Measurements from ENCODE around the gene CLPTM1L.
"Not testable (repeated sequence)": the region's sequence is repeated elsewhere in the genome, so short reads cannot be mapped to it uniquely, and the experiment has no call there.

The CLPTM1L gene

DNA sequence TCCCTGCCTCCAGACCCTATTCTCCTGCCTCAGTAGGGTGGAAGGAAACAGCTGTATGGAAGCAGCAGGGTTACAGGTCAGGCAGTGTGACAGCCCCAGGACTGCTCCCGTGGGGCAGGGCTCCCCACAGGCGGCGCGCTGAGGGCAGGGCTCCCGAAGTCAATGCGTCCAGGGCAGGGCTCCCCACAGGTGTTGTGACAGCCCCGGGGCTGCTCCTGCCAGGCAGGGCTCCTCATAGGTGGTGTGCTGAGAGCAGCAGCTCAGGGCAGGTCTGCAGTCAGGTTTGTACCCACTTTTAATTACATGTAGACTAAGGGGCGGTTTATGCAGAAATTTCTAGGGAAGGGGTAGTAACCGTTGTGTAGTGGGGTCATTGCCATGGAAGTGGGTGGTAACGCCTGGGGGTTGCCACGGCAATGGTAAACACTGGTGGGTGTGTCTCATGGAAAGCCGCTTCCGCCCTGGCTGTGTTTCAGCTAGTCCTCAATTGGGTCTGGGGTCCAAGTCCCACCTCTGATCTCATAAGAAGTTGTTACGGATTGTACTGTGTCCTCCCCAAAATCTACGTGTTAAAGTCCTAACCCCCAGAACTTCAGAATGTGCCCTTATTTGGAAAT, 33.4 kb downstream of the CLPTM1L start:
- DNase-seq, result no peak

GRCh38 chr5:1310118-1310517, 34.8 kb downstream of the CLPTM1L start:
- DNase-seq, result no peak

- no peak for DNase-seq
These were observed 40.9 kb downstream of the CLPTM1L start for GRCh38 chr5:1304033-1304432.

DNA sequence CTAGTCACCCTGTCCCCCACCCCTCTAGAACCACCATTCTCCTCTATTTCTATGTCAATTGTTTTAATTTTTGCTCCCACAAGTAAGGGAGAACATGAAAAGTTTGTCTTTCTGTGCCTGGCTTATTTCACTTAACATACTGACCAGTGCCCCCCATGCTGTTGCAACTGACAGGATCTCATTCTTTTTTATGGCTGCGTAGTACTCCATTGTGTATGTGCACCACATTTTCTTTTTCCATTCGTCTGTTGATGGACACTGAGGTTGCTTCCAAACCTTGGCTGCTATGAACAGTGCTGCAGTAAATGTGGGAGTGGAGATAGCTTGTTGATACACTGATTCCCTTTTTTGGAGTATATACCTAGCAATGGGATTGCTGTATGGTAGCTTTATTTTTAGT, 42.6 kb downstream of the CLPTM1L start:
- DNase-seq, result no peak

- DNase-seq, result no peak
These were observed 44.3 kb downstream of the CLPTM1L start for GRCh38 chr5:1300581-1301083.

DNA sequence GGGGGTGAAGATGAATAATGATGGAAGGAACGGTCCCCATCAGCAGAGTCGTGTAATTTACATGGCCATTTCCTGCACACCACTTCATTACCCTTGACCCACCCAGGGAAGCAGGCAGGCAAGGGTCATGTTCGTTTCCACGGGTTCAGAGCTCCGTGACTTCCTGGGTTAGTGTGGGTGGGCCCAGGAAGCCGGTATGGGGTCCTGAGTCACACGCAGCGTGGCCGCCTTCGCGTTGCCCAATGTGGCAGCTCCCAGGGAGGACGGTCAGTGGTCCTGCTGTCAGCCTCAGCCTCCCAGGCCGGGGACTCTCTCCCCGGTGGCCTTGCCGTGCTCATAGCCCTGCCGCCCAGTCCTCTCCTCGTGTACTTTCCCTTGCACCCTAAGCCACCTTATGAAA, 44.9 kb downstream of the CLPTM1L start:
- no peak for DNase-seq

DNA sequence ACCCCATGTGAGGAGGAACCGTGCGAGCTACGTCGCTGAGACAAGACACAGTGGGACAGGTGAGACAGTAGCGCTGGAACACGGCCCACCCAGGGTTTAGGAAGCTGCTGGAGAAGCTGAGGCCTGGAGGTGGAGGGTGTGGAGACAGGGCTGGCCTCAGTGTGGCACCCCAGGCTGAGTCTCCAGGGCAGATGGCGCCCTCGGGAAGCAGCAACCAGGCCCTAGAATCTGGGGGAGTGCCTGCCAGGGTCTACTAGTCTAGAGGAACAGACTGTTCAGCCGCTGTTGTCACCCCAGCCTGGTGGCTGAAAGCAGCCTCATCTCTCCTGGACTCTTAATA, 45.4 kb downstream of the CLPTM1L start:
- no peak for DNase-seq

DNA sequence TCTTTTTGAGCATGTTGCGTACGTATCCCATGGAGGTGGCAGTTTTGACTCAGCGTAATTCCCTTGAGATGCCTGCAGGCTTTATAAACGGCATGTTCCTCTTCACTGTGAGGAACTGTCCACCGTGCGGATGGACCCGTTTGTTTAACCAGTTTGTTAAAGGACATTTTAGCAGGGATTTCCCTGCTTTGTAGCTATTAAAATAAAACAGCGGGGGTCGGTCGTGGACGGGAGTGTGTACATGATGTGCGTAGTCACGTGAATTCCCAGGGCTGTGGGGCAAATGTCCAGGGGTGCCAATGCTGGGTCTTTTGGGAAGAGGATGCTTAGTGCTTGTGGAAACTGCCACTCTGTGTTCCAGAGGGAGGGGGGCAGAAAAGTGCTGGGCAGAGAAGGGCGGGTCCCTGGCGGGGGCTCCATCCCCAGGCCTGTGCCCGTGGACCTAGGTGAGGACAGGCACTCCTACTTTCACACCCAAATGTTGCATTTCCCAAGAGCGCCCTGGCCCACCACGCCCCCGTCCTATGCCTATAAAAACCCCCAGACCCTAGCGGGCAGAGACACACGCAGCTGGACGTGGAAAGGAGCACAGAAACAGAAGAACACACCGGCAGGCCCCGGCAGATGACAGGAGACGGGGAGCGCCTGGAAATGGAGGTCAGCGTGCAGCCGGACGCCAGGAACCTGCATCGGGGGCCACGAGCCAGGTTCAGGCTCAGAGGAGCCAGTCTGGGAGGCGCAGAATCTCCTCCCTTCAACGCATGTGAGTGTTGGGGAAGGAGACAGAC, 46.0 kb downstream of the CLPTM1L start:
- no peak for DNase-seq

- no peak for DNase-seq
These were observed 46.8 kb downstream of the CLPTM1L start for GRCh38 chr5:1298067-1298551.

DNA sequence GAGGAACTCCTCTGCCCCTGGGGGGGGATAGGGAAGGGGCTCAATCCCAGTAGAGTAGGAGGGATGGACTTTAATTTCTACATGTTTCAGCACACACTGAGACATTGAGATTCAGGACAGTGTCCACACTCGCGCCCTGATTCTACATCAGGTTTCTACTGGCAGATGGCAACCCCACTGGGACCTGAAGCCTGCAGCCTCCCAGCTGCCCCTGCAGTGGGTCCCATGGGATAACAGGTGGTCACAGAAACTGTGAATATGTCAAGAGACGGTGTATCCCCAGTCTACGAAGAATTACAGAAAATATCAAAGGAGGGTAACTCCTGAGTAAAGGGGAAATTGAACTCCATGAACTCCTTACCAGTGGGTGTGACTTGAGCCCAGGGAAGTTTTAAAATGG, 47.7 kb downstream of the CLPTM1L start:
- no peak for DNase-seq

DNA sequence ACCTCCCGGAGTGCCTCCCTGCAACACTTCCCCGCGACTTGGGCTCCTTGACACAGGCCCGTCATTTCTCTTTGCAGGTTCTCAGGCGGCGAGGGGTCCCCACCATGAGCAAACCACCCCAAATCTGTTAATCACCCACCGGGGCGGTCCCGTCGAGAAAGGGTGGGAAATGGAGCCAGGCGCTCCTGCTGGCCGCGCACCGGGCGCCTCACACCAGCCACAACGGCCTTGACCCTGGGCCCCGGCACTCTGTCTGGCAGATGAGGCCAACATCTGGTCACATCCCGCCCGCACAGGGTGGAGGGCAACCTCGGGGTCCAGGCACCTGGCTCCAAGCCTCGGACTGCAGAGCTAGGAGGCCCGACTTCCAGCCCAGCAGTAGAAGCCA, 49.3 kb downstream of the CLPTM1L start:
- DNase-seq, result no peak

- peak; percentile 48 to 77 (median 57) for DNase-seq
These were observed 49.9 kb downstream of the CLPTM1L start, which contains the start of gene TERT for GRCh38 chr5:1294835-1295649. TERT (minus strand) TSS chr5:1295068; CDS start chr5:1294989, 79 bp downstream.

DNA sequence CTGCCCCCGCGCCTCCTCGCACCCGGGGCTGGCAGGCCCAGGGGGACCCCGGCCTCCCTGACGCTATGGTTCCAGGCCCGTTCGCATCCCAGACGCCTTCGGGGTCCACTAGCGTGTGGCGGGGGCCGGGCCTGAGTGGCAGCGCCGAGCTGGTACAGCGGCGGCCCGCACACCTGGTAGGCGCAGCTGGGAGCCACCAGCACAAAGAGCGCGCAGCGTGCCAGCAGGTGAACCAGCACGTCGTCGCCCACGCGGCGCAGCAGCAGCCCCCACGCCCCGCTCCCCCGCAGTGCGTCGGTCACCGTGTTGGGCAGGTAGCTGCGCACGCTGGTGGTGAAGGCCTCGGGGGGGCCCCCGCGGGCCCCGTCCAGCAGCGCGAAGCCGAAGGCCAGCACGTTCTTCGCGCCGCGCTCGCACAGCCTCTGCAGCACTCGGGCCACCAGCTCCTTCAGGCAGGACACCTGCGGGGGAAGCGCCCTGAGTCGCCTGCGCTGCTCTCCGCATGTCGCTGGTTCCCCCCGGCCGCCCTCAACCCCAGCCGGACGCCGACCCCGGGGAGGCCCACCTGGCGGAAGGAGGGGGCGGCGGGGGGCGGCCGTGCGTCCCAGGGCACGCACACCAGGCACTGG, 50.6 kb downstream of the CLPTM1L start:
- no peak for DNase-seq

GRCh38 chr5:1293416-1294205, 51.3 kb downstream of the CLPTM1L start:
- no peak for DNase-seq

GRCh38 chr5:1292846-1293415, 52.0 kb downstream of the CLPTM1L start:
- DNase-seq, result no peak

- DNase-seq, result no peak
These were observed 52.8 kb downstream of the CLPTM1L start for GRCh38 chr5:1292139-1292538.

DNA sequence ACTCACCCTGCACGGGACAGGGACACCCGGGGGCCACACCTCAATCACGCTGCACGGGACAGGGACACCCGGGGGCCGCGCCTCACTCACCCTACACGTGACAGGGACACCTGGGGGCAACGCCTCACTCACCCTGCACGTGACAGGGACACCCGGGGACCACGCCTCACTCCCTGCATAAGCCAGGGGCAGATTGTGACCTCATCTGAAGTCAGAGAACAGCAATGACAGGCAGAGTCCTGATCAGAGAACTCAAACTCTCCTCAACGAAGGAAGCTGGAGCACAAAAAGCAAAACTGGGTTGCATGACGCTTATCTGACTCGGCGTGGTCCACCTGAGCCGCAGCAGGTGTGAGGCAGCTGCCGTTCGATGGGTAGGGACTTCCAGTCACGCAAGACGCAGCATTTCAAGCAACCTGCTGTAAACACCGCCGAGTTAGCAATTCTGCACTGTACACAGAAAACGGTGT, 53.3 kb downstream of the CLPTM1L start:
- no peak for DNase-seq

DNA sequence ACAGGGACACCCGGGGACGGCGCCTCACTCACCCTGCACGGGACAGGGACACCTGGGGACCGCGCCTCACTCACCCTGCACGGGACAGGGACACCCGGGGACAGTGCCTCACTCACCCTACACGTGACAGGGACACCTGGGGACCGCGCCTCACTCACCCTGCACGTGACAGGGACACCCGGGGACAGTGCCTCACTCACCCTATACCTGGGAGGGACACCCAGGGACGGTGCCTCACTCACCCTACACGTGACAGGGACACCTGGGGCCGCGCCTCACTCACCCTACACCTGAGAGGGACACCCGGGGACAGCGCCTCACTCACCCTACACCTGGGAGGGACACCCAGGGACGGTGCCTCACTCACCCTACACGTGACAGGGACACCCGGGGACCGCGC, 53.9 kb downstream of the CLPTM1L start:
- DNase-seq, result not testable (repeated sequence)

- DNase-seq, result not testable (repeated sequence)
These were observed 55.3 kb downstream of the CLPTM1L start for GRCh38 chr5:1289559-1289958.

DNA sequence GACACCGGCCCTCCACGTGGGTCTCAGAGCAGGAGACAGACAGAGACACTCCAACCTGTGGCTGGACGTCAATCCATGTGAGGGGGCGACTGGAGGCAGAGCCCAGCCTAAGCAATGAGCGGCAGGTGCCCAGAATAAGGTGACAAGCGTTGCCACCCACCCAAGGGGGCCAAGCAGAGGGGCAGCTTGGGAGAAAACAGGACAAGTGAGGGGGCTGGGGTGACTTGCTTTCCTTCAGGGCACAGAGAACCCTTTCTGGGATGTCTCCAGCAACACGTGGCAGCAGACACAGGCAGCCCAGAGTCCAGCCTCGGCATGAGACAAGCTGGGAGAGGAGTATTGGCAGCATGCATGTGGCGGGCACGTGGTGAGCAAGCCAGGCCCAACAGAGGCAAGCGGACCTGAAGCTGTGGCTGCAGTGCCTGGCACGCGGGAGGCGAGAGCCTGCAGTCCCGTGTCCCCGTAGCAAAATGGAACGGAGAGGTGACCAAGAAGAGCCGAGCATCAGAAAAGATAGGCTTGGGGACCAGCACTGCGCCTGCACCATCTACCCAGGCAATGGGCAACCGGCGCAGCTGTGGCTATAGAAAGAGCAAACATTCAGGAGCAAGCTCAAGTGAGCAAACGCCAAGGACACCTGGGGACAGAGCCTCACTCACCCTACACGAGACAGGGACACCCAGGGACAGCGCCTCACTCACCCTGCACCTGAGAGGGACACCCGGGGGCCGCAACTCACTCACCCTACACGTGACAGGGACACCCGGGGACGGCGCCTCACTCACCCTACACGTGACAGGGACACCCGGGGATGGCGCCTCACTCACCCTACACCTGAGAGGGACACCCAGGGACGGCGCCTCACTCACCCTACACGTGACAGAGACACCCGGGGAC, 56.2 kb downstream of the CLPTM1L start:
- no peak for DNase-seq

Measured in T-helper 1 cell (primary cell).